K562 (cell line): ENCODE data around the gene AK2. TPM values are rescaled to one million over a fixed set of nuclear protein-coding genes. Genes with fewer than 3 reads are reported as not detected.

Experiments
- ATAC-seq: fragments of 200-7000 bp; cut with Tn5 transposase; 3 replicates; pipeline ENCODE4 v1.9.1; 2020; ENCODE audit warnings: moderate library complexity
- BruUV-seq: library from RNA; stranded (reverse); fragments of 400-500 nt; replicated peaks from 2 replicates; lab custom pipeline; 2021; lab: Mats Ljungman, UMichigan
- CTCF ChIA-PET: fragments of 300-600 bp; formaldehyde crosslinking; extraction: SDS; loops from one replicate; lab custom pipeline; 2021; ENCODE audit warnings: low intra/inter-chr PET ratio; lab: Yijun Ruan, JAX
- POLR2A ChIA-PET: fragments of 300-600, 350-650 bp; sonication (Branson Sonifier 250); formaldehyde crosslinking; extraction: SDS; loops from one replicate; lab custom pipeline; 2021; ENCODE audit warnings: antibody characterized with exemption, inconsistent platforms; lab: Yijun Ruan, JAX
- DNase-seq, 4 experiments: peaks; one replicate each; pipeline versions ENCODE4 v3.0.0 to v3.0.0-alpha.2; 2011 to 2018; ENCODE audit warnings: low spot score in 3 of 4, mixed read lengths in 3 of 4; ENCODE audit errors: extremely low read depth in 1 of 4
- FAIRE-seq: peaks from 2 replicates; lab custom pipeline; 2011; peaks lifted over from hg19 to GRCh38; lab: Jason Lieb, UNC
- H2AFZ ChIP-seq: 2 replicates; pipeline ENCODE4 v1.6.0; 2011; ENCODE audit warnings: low read depth, low read length, control low read depth, inconsistent platforms
- H3K27ac ChIP-seq: fragments of 200-600 bp; 3 replicates; pipeline ENCODE4 v1.8.0; 2011; ENCODE audit warnings: low read depth, mild to moderate bottlenecking, control low read depth, inconsistent platforms, low read length, moderate library complexity, mixed read lengths; ENCODE audit errors: extremely low read depth
- H3K27me3 ChIP-seq, 2 experiments: fragments of 300-600 bp in 1 of 2; 2 replicates in 1 of 2; 3 replicates in 1 of 2; pipeline versions ENCODE4 v1.6.0 to v1.8.0; 2011; ENCODE audit warnings: inconsistent platforms in 2 of 2, low read length in 2 of 2, mild to moderate bottlenecking in 1 of 2, mixed read lengths in 1 of 2, moderate library complexity in 1 of 2; ENCODE audit not compliant: control insufficient read depth in 2 of 2, insufficient read depth in 2 of 2
- H3K36me3 ChIP-seq: fragments of 300-600 bp; 3 replicates; pipeline ENCODE4 v1.8.0; 2011; ENCODE audit warnings: mild to moderate bottlenecking, low read length, inconsistent platforms; ENCODE audit not compliant: control insufficient read depth, insufficient read depth
- H3K4me1 ChIP-seq, 2 experiments: fragments of 200-600 bp in 1 of 2; replicated peaks in 1 of 2; 2 replicates in 1 of 2; 3 replicates in 1 of 2; pipeline versions ENCODE4 v1.5.1 to v1.8.0; 2011; ENCODE audit warnings: inconsistent platforms in 2 of 2, low read length in 2 of 2, mild to moderate bottlenecking in 1 of 2, mixed read lengths in 1 of 2, moderate library complexity in 1 of 2; ENCODE audit not compliant: control insufficient read depth in 2 of 2, insufficient read depth in 2 of 2
- H3K4me2 ChIP-seq: 2 replicates; pipeline ENCODE4 v1.6.1; 2011; ENCODE audit warnings: low read length, control low read depth, inconsistent platforms, mixed read lengths; ENCODE audit not compliant: insufficient read depth
- H3K4me3 ChIP-seq: fragments of 200-600 bp; sonication (generic), shearing (Covaris generic); 2 replicates; pipeline ENCODE4 v1.5.1; 2016; ENCODE audit warnings: control low read depth, inconsistent platforms
- H3K79me2 ChIP-seq: fragments of 200-600 bp; 3 replicates; pipeline ENCODE4 v1.8.0; 2011; ENCODE audit warnings: low read length, inconsistent platforms; ENCODE audit not compliant: control insufficient read depth, insufficient read depth
- H3K9ac ChIP-seq, 2 experiments: 2 replicates each; pipeline versions ENCODE4 v1.6.0 to v1.6.1; 2011; ENCODE audit warnings: low read depth in 2 of 2, low read length in 2 of 2, control low read depth in 1 of 2, inconsistent platforms in 1 of 2, mild to moderate bottlenecking in 1 of 2, mixed read lengths in 1 of 2; ENCODE audit not compliant: insufficient read depth in 1 of 2
- H3K9me1 ChIP-seq: one replicate; pipeline ENCODE4 v1.6.0; 2011; ENCODE audit warnings: inconsistent platforms, mild to moderate bottlenecking, low read length, moderate library complexity; ENCODE audit not compliant: control insufficient read depth, insufficient read depth
- H3K9me3 ChIP-seq: replicated peaks from 2 replicates; pipeline ENCODE4 v1.5.1; 2011; ENCODE audit warnings: low read depth, low read length, inconsistent platforms; ENCODE audit not compliant: control insufficient read depth, insufficient read depth
- H4K20me1 ChIP-seq: replicated peaks from 2 replicates; pipeline ENCODE4 v1.6.1; 2011; ENCODE audit warnings: low read length, inconsistent platforms, mixed read lengths; ENCODE audit not compliant: control insufficient read depth, insufficient read depth
- POLR2A ChIP-seq: fragments of 450-650 bp; conservative IDR thresholded peaks from 2 replicates; pipeline ENCODE4 v1.6.1; 2016
- RBM39 ChIP-seq: fragments of 200-400 bp; formaldehyde crosslinking; optimal IDR thresholded peaks from 2 replicates; pipeline ENCODE3; 2018; ENCODE audit warnings: low read depth, low read length
- WGBS: fragments of 100-300 bp; shearing (Covaris generic); methylation state at CpG from one replicate; pipeline ENCODE4 v1.1.6; 2016; ENCODE audit warnings: low coverage, mixed read lengths; ENCODE audit not compliant: insufficient coverage; ENCODE audit errors: missing lambda C conversion rate; 5-methylcytosine and 5-hydroxymethylcytosine counted together
- in situ Hi-C: fragments of 300-500 bp; cut with MboI; formaldehyde crosslinking; loops from 4 replicates; pipeline ENCODE4 v1.15.0; 2018; ENCODE audit warnings: inconsistent platforms, mixed read lengths
- intact Hi-C: fragments of 100-400 bp; cut with micrococcal nuclease; formaldehyde crosslinking; loops from 2 replicates; pipeline ENCODE4 v1.14.2; 2022
- polyA plus RNA-seq, 8 experiments: library from polyadenylated mRNA; depleted of rRNA in 4 of 8; stranded (reverse) in 5 of 8; unstranded in 3 of 8; fragments of >200 nt; fragmentation: Nextera tagmentation in 2 of 8; fragmentation: Illumina TruSeq in 1 of 8; extraction: Ambion mirVana in 2 of 8; extraction: Trizol in 1 of 8; gene quantifications; 2 replicates each; pipeline versions ENCODE4 v1.2.1 to v1.2.3, GENCODE V29; 2011 to 2014; ENCODE audit warnings: inconsistent platforms in 1 of 8, missing spikeins in 1 of 8
- total RNA-seq, 7 experiments: library from RNA; depleted of rRNA in 6 of 7; stranded (reverse); fragments of >200 nt in 6 of 7; fragmentation: Illumina TruSeq in 2 of 7; extraction: Trizol in 2 of 7; gene quantifications; 2 replicates each; pipeline versions ENCODE4 v1.2.1 to v1.2.3, GENCODE V29; 2011 to 2021; ENCODE audit warnings: low replicate concordance in 1 of 7
- TF ChIP-seq, protein P1 (sequence below): fragments of 450-650 bp; conservative IDR thresholded peaks from 2 replicates; pipeline ENCODE4 v1.6.1; 2016; ENCODE audit warnings: missing genetic modification characterization, low read depth, mild to moderate bottlenecking, missing compliant biosample characterization, moderate library complexity

The AK2 gene
- total and polyA plus RNA-seq, 9 of the 15 experiments (the other 6 are each of a cell fraction or from before 2014, with no cell fraction given): 105 to 1,050 (median 509) TPM

GRCh38 chr1:33008051-33008914 lies 28.4 kb downstream of the AK2 start:
- Histone ChIP-seq H3K9me3 (no peaks in the 10 kb centered on the region), H3K4me2 (no peak overlapping the region), H2AFZ (no peak overlapping the region), H3K36me3 (peaks cover 84% of the 10 kb centered on the region), H3K79me2 (peaks cover 3% of the 10 kb centered on the region; the same call in 2 of the 3 replicates), H3K9me1 (peaks cover 7% of the 10 kb centered on the region), H3K27me3 (no peaks in the 10 kb centered on the region), H3K9ac (no peak overlapping the region), H3K4me1 (peaks cover 7 to 71% of the 10 kb centered on the region in 2 experiments), H3K4me3 (no peak overlapping the region), H4K20me1 (peaks cover 67% of the 10 kb centered on the region), H3K27ac (no peak overlapping the region)
- intact Hi-C loops: loop anchor here (2.0 to 5.0 kb wide), 2 partner anchors 46 to 47 kb away; partner anchors contain the start of gene RNF19B
- ChIA-PET POLR2A (interaction anchor here (0.6 to 8.3 kb wide), 12 partner anchors 8 to 1655 kb away, joined by 3 to 95 read pairs (median 4); no protein-coding TSS in a partner anchor), CTCF (interaction anchor here (1.1 to 3.5 kb wide), 4 partner anchors 69 to 131 kb away, joined by 3 to 20 read pairs (median 14); no protein-coding TSS in a partner anchor)
- ATAC-seq (no peak), FAIRE-seq (no peak), DNase-seq (no peak)
- 83% methylated on average over 13 of the region's 13 CpGs for WGBS
- BruUV-seq: no TSS peak
- TF ChIP-seq POLR2A (0 out of 2 replicates have a peak, but pooled peaks have one; percentile 20), RBM39 (no peak)
- TF ChIP-seq, protein P1, sequence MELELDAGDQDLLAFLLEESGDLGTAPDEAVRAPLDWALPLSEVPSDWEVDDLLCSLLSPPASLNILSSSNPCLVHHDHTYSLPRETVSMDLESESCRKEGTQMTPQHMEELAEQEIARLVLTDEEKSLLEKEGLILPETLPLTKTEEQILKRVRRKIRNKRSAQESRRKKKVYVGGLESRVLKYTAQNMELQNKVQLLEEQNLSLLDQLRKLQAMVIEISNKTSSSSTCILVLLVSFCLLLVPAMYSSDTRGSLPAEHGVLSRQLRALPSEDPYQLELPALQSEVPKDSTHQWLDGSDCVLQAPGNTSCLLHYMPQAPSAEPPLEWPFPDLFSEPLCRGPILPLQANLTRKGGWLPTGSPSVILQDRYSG (tag): no peak
- in situ Hi-C loops: no loop called here
